Mononuclear cell (primary cell): ENCODE data around the gene CLPSL1. TPM values are rescaled to one million over a fixed set of nuclear protein-coding genes. Genes with fewer than 3 reads are reported as not detected.

Experiments
- H3K27me3 ChIP-seq: 2 replicates; pipeline ENCODE4 v1.6.0; 2011; ENCODE audit warnings: low read length, control low read depth; ENCODE audit not compliant: insufficient read depth
- H3K4me1 ChIP-seq: 2 replicates; pipeline ENCODE4 v1.5.1; 2011; ENCODE audit warnings: mild to moderate bottlenecking, low read length, control low read depth; ENCODE audit not compliant: insufficient read depth
- H3K4me3 ChIP-seq: 2 replicates; pipeline ENCODE4 v1.5.1; 2011; ENCODE audit warnings: mild to moderate bottlenecking, low read length, moderate library complexity
- H3K9me3 ChIP-seq: 2 replicates; pipeline ENCODE4 v1.5.1; 2011; ENCODE audit warnings: low read depth, mild to moderate bottlenecking, control low read depth, low read length
- total RNA-seq: library from RNA; depleted of rRNA; stranded (reverse); fragments of >200 nt; gene quantifications from one replicate; pipeline ENCODE4 v1.2.3, GENCODE V29; 2012

The CLPSL1 gene
- total RNA-seq, 1 donor, result not detected

GRCh38 chr6:35801148-35801547 lies 20.3 kb downstream of the CLPSL1 start:
- Histone ChIP-seq H3K27me3 (peaks cover 7% of the 10 kb centered on the region), H3K4me3 (no peak overlapping the region), H3K9me3 (no peaks in the 10 kb centered on the region), H3K4me1 (peaks cover 7% of the 10 kb centered on the region)

- no peaks in the 10 kb centered on the region for H3K9me3 ChIP-seq
- H3K4me3 ChIP-seq, result no peak within 1 kb of the TSS
- H3K4me1 ChIP-seq, result peaks cover 10% of the 10 kb centered on the region
- H3K27me3 ChIP-seq, result peaks cover 11% of the 10 kb centered on the region
These were observed 24.3 kb downstream of the CLPSL1 start, which contains the start of gene LHFPL5 for GRCh38 chr6:35804996-35805736. Gene LHFPL5, plus strand, starts transcription at chr6:35805352. Its CDS starts 319 bp downstream, at chr6:35805671.

GRCh38 chr6:35808688-35809087 lies 27.9 kb downstream of the CLPSL1 start:
- H3K27me3 ChIP-seq, result peaks cover 11% of the 10 kb centered on the region
- no peak overlapping the region for H3K4me3 ChIP-seq
- peaks cover 11% of the 10 kb centered on the region for H3K4me1 ChIP-seq
- H3K9me3 ChIP-seq, result no peaks in the 10 kb centered on the region

GRCh38 chr6:35809809-35810208 lies 29.0 kb downstream of the CLPSL1 start:
- Histone ChIP-seq H3K4me1 (peaks cover 11% of the 10 kb centered on the region), H3K27me3 (peaks cover 11% of the 10 kb centered on the region), H3K4me3 (no peak overlapping the region), H3K9me3 (no peaks in the 10 kb centered on the region)

DNA sequence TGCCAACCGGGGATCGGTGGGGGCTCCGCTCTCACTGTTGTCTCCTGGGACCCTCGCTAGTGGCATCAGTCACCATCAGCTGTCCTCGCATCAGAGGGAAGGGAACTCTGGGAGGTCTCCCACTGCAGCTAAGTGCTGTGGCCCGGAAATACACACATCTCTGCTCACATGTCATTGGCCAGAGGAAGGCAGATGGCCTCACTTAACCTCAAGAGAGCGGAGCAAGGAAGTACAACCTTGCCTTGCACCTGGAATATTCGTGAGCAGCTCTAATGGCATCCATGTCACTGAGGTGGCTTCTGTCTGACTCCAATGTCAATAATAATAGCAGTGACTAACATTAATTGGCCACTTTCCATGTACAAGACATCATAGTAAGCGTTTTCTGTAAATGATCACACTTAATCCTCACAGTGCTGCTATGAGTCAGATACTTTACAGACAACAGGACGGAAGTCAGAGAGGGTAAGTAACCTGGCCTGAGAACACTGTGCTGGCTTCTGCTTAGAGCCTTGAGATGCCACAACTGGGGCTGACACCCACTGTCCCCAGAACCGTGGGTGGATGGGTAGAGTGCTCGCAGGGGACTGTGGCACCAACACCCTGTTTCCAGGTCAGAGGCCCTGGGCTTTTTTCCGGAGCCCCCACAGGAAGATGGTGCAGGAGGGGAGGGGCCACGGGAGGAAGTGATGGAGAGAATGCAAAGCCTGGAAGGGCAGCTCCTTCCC lies 30.3 kb downstream of the CLPSL1 start:
- Histone ChIP-seq H3K9me3 (no peaks in the 10 kb centered on the region), H3K27me3 (peaks cover 3% of the 10 kb centered on the region), H3K4me3 (no peak overlapping the region), H3K4me1 (peaks cover 4% of the 10 kb centered on the region)

DNA sequence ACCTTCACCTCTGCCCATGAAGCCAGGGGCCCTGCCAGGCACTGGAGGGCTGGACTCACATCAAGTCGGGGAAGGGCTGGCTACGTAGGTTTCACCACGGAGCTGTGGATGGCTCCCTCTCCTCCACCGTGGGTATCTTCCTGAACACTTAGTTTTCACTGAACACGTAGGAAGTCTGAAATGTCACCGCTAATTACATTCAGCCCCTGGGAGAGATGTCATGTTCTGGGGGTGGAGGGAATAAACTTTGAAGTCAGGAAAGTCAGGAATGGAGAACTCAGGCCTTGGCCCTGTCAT lies 30.8 kb downstream of the CLPSL1 start:
- no peak overlapping the region for H3K4me3 ChIP-seq
- H3K27me3 ChIP-seq, result peaks cover 3% of the 10 kb centered on the region
- no peaks in the 10 kb centered on the region for H3K9me3 ChIP-seq
- H3K4me1 ChIP-seq, result peaks cover 4% of the 10 kb centered on the region

DNA sequence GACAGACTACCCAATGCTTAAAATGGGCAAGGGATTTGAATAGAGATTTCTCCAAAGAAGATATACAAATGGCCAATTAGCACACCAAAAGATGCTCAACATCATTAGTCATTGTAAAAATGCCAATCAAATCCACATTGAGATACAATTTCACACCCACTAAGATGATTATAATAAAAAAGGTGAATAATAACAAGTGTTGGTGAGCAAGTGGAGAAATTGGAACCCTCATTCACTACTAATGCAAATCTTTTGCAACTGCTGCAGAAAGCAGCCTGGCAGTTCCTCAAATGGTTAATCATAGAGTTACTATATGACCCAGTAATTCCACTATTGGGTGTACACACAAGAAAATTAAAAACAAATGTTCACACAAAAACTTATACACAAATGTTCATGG lies 36.7 kb downstream of the CLPSL1 start:
- Histone ChIP-seq H3K27me3 (no peaks in the 10 kb centered on the region), H3K9me3 (peaks cover 6% of the 10 kb centered on the region), H3K4me1 (no peaks in the 10 kb centered on the region), H3K4me3 (no peak overlapping the region)

- H3K4me1 ChIP-seq, result no peaks in the 10 kb centered on the region
- no peaks in the 10 kb centered on the region for H3K27me3 ChIP-seq
- H3K4me3 ChIP-seq, result no peak overlapping the region
- H3K9me3 ChIP-seq, result no peaks in the 10 kb centered on the region
These were observed 42.8 kb downstream of the CLPSL1 start for GRCh38 chr6:35823601-35824000.

GRCh38 chr6:35824552-35825192 lies 43.9 kb downstream of the CLPSL1 start:
- no peaks in the 10 kb centered on the region for H3K4me1 ChIP-seq
- no peaks in the 10 kb centered on the region for H3K27me3 ChIP-seq
- no peak overlapping the region for H3K4me3 ChIP-seq
- no peaks in the 10 kb centered on the region for H3K9me3 ChIP-seq

DNA sequence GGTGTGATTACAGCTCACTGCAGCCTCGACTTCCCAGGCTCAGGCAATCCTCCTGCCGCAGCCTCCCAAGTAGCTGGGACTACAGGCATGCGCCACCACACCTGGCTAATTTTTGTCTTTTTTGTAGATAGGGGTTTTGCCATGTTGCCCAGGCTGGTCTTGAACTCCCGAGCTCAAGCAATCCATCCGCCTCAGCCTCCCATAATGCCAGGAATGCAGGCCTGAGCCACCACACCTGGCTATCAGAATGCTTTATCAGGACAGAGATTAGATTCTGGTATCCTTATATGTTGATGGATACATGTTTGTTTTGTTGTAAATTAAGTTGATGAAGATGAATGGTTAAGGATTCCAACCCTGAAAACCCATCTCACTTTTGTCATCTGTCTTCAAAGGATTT lies 48.5 kb downstream of the CLPSL1 start:
- H3K9me3 ChIP-seq, result no peaks in the 10 kb centered on the region
- no peaks in the 10 kb centered on the region for H3K27me3 ChIP-seq
- no peak overlapping the region for H3K4me3 ChIP-seq
- peaks cover 13% of the 10 kb centered on the region for H3K4me1 ChIP-seq

GRCh38 chr6:35831257-35832007 lies 50.6 kb downstream of the CLPSL1 start:
- Histone ChIP-seq H3K4me3 (no peak overlapping the region), H3K4me1 (peaks cover 31% of the 10 kb centered on the region), H3K9me3 (no peaks in the 10 kb centered on the region), H3K27me3 (no peaks in the 10 kb centered on the region)

- no peaks in the 10 kb centered on the region for H3K9me3 ChIP-seq
- peaks cover 37% of the 10 kb centered on the region for H3K4me1 ChIP-seq
- H3K4me3 ChIP-seq, result no peak overlapping the region
These were observed 52.7 kb downstream of the CLPSL1 start for GRCh38 chr6:35833536-35833935.

More at GRCh38 chr6:35833536-35833935, 52.7 kb downstream of the CLPSL1 start:
- no peaks in the 10 kb centered on the region for H3K27me3 ChIP-seq
